Activated CD4-positive, alpha-beta T cell treated with anti-CD3 and anti-CD28 coated beads for 24 hours (primary cell): ENCODE measurements around the gene NRIP3.
"Not testable (repeated sequence)": the region's sequence is repeated elsewhere in the genome, so short reads cannot be mapped to it uniquely, and the experiment has no call there.

Source experiments
- DNase-seq, 2 donors: peaks; one replicate each; pipeline ENCODE4 v3.0.0-alpha.2; 2020; ENCODE audit warnings: low read depth in 2 of 2

NRIP3 gene

GRCh38 chr11:8971924-8972316 lies 31.9 kb downstream of the NRIP3 start:
- DNase-seq: no peak

- no peak for DNase-seq
These were observed 32.4 kb downstream of the NRIP3 start for GRCh38 chr11:8971196-8971923.

- no peak for DNase-seq
These were observed 36.6 kb downstream of the NRIP3 start for GRCh38 chr11:8967184-8967583.

- peak; percentile 69 to 77 for DNase-seq
These were observed 39.2 kb downstream of the NRIP3 start, which contains the start of gene TMEM9B for GRCh38 chr11:8964324-8965320. TMEM9B (minus strand) TSS chr11:8964442; CDS start chr11:8964313, 129 bp downstream.

- peak; percentile 64 to 68 for DNase-seq
These were observed 40.1 kb downstream of the NRIP3 start for GRCh38 chr11:8963569-8964323.

GRCh38 chr11:8962841-8963240 lies 41.0 kb downstream of the NRIP3 start:
- DNase-seq: no peak

- no peak for DNase-seq
These were observed 42.4 kb downstream of the NRIP3 start for GRCh38 chr11:8961401-8961800.

- no peak for DNase-seq
These were observed 44.1 kb downstream of the NRIP3 start for GRCh38 chr11:8959546-8960166.

GRCh38 chr11:8956860-8957259 lies 46.9 kb downstream of the NRIP3 start:
- no peak for DNase-seq

- no peak for DNase-seq
These were observed 54.9 kb downstream of the NRIP3 start for GRCh38 chr11:8948886-8949285.

GRCh38 chr11:8947230-8947943 lies 56.4 kb downstream of the NRIP3 start:
- no peak for DNase-seq

- no peak for DNase-seq
These were observed 61.2 kb downstream of the NRIP3 start, which contains the start of gene ASCL3 for GRCh38 chr11:8942518-8943066. ASCL3 (minus strand) TSS chr11:8943016; CDS start chr11:8938161, 4,855 bp downstream.

GRCh38 chr11:8941341-8942103 lies 62.3 kb downstream of the NRIP3 start:
- no peak for DNase-seq

- no peak for DNase-seq
These were observed 66.1 kb downstream of the NRIP3 start for GRCh38 chr11:8937659-8938058.

GRCh38 chr11:8937159-8937558 lies 66.6 kb downstream of the NRIP3 start:
- no peak for DNase-seq

GRCh38 chr11:8935789-8936188 lies 68.0 kb downstream of the NRIP3 start:
- DNase-seq: not testable (repeated sequence)

GRCh38 chr11:8934742-8935488 lies 68.9 kb downstream of the NRIP3 start:
- no peak for DNase-seq

GRCh38 chr11:8933931-8934330 lies 69.9 kb downstream of the NRIP3 start:
- no peak for DNase-seq
